Duodenal mucosa (tissue), 2 donors: ENCODE results near the gene TBC1D4.
"Not testable (repeated sequence)": the region's sequence is repeated elsewhere in the genome, so short reads cannot be mapped to it uniquely, and the experiment has no call there.

Experiments
- H3K27ac ChIP-seq: one replicate; pipeline ENCODE4 v1.7.0; 2013; ENCODE audit warnings: low read depth, low read length
- H3K27me3 ChIP-seq, 2 donors: one replicate each; pipeline ENCODE4 v1.7.0; 2013; ENCODE audit warnings: low read length in 2 of 2, control low read depth in 1 of 2; ENCODE audit not compliant: insufficient read depth in 2 of 2, control insufficient read depth in 1 of 2
- H3K36me3 ChIP-seq, 2 donors: one replicate each; pipeline ENCODE4 v1.7.0; 2013; ENCODE audit warnings: low read length in 2 of 2, control low read depth in 1 of 2; ENCODE audit not compliant: insufficient read depth in 2 of 2, control insufficient read depth in 1 of 2
- H3K4me1 ChIP-seq, 2 donors: one replicate each; pipeline ENCODE4 v1.7.0; 2013; ENCODE audit warnings: low read length in 2 of 2, control low read depth in 1 of 2; ENCODE audit not compliant: insufficient read depth in 2 of 2, control insufficient read depth in 1 of 2
- H3K4me3 ChIP-seq, 2 donors: one replicate each; pipeline ENCODE4 v1.7.0; 2013; ENCODE audit warnings: low read length in 2 of 2, low read depth in 1 of 2
- H3K9ac ChIP-seq, 2 donors: one replicate each; pipeline ENCODE4 v1.7.0; 2013; ENCODE audit warnings: low read length in 2 of 2, low read depth in 1 of 2
- H3K9me3 ChIP-seq, 2 donors: one replicate each; pipeline ENCODE4 v1.7.0; 2013; ENCODE audit warnings: low read length in 2 of 2, control low read depth in 1 of 2; ENCODE audit not compliant: control insufficient read depth in 1 of 2

The TBC1D4 gene

GRCh38 chr13:75312884-75313520 lies 169.0 kb downstream of the TBC1D4 start:
- Histone ChIP-seq H3K4me1 (peaks cover 0 to 3% of the 10 kb centered on the region in 2 donors), H3K36me3 (peaks cover 0 to 8% of the 10 kb centered on the region in 2 donors), H3K4me3 (no peak overlapping the region), H3K27me3 (no peaks in the 10 kb centered on the region), H3K9me3 (no peaks in the 10 kb centered on the region), H3K9ac (no peak overlapping the region), H3K27ac (no peak overlapping the region)

GRCh38 chr13:75309981-75310580 lies 171.9 kb downstream of the TBC1D4 start:
- H3K27ac ChIP-seq = no peak overlapping the region

GRCh38 chr13:75308222-75308621 lies 173.7 kb downstream of the TBC1D4 start:
- Histone ChIP-seq H3K36me3 (peaks cover 0 to 8% of the 10 kb centered on the region in 2 donors), H3K27ac (no peak overlapping the region), H3K27me3 (no peaks in the 10 kb centered on the region), H3K4me3 (no peak overlapping the region), H3K9ac (no peak overlapping the region), H3K9me3 (no peaks in the 10 kb centered on the region), H3K4me1 (no peaks in the 10 kb centered on the region)

More at GRCh38 chr13:75309981-75310580, 171.9 kb downstream of the TBC1D4 start:
- Histone ChIP-seq H3K36me3 (peaks cover 0 to 8% of the 10 kb centered on the region in 2 donors), H3K9ac (no peak overlapping the region), H3K27me3 (no peaks in the 10 kb centered on the region), H3K9me3 (no peaks in the 10 kb centered on the region), H3K4me3 (no peak overlapping the region), H3K4me1 (no peaks in the 10 kb centered on the region)

- Histone ChIP-seq H3K9ac (no peak overlapping the region), H3K4me3 (no peak overlapping the region), H3K36me3 (peaks cover 0 to 5% of the 10 kb centered on the region in 2 donors), H3K27me3 (no peaks in the 10 kb centered on the region), H3K9me3 (no peaks in the 10 kb centered on the region), H3K27ac (no peak overlapping the region), H3K4me1 (no peaks in the 10 kb centered on the region)
Measured at GRCh38 chr13:75307370-75307949, 174.5 kb downstream of the TBC1D4 start.

GRCh38 chr13:75306967-75307366 lies 175.0 kb downstream of the TBC1D4 start:
- not testable (repeated sequence) for H3K27me3 ChIP-seq, H3K27ac ChIP-seq, H3K9ac ChIP-seq, H3K4me1 ChIP-seq, H3K9me3 ChIP-seq, H3K36me3 ChIP-seq, H3K4me3 ChIP-seq

GRCh38 chr13:75305059-75305458 lies 176.9 kb downstream of the TBC1D4 start:
- Histone ChIP-seq H3K9me3 (no peaks in the 10 kb centered on the region), H3K27ac (no peak overlapping the region), H3K9ac (no peak overlapping the region), H3K4me3 (no peak overlapping the region), H3K27me3 (no peaks in the 10 kb centered on the region), H3K4me1 (no peaks in the 10 kb centered on the region), H3K36me3 (no peaks in the 10 kb centered on the region)

GRCh38 chr13:75303263-75303662 lies 178.7 kb downstream of the TBC1D4 start:
- Histone ChIP-seq H3K27ac (no peak overlapping the region), H3K36me3 (peaks cover 0 to 6% of the 10 kb centered on the region in 2 donors), H3K9me3 (no peaks in the 10 kb centered on the region), H3K9ac (no peak overlapping the region), H3K4me1 (no peaks in the 10 kb centered on the region), H3K4me3 (no peak overlapping the region), H3K27me3 (no peaks in the 10 kb centered on the region)

GRCh38 chr13:75302071-75302698 lies 179.8 kb downstream of the TBC1D4 start:
- no peak overlapping the region for H3K4me3 ChIP-seq
- peaks cover 0 to 6% of the 10 kb centered on the region in 2 donors for H3K36me3 ChIP-seq
- H3K27ac ChIP-seq = no peak overlapping the region
- H3K9me3 ChIP-seq = no peaks in the 10 kb centered on the region
- no peak overlapping the region for H3K9ac ChIP-seq
- H3K4me1 ChIP-seq = no peaks in the 10 kb centered on the region
- H3K27me3 ChIP-seq = no peaks in the 10 kb centered on the region

GRCh38 chr13:75299913-75300862 lies 181.8 kb downstream of the TBC1D4 start:
- H3K36me3 ChIP-seq = peaks cover 0 to 6% of the 10 kb centered on the region in 2 donors
- H3K4me1 ChIP-seq = no peaks in the 10 kb centered on the region
- H3K9ac ChIP-seq = no peak overlapping the region
- H3K9me3 ChIP-seq = no peaks in the 10 kb centered on the region
- H3K27ac ChIP-seq = no peak overlapping the region
- H3K27me3 ChIP-seq = no peaks in the 10 kb centered on the region
- no peak overlapping the region for H3K4me3 ChIP-seq
